Kidney epithelial cell (primary cell): ENCODE measurements around the gene GPR15LG. TPM values are rescaled to one million over a fixed set of nuclear protein-coding genes. Genes with fewer than 3 reads are reported as not detected.
A peak's percentile ranks its signal among the peaks of the same experiment; 100 is the strongest.

ENCODE experiments used
- DNase-seq: peaks from one replicate; pipeline ENCODE4 v3.0.0-alpha.2; 2010; ENCODE audit warnings: low read depth
- H3K27me3 ChIP-seq: 2 replicates; pipeline ENCODE4 v1.6.0; 2011; ENCODE audit warnings: low read length; ENCODE audit not compliant: control insufficient read depth, insufficient read depth
- H3K36me3 ChIP-seq: 2 replicates; pipeline ENCODE4 v1.5.1; 2011; ENCODE audit warnings: low read length; ENCODE audit not compliant: control insufficient read depth, insufficient read depth
- H3K4me3 ChIP-seq: 2 replicates; pipeline ENCODE4 v1.5.1; 2011; ENCODE audit warnings: low read depth, mild to moderate bottlenecking, control low read depth, low read length
- CTCF ChIP-seq: IDR thresholded peaks from 2 replicates; pipeline ENCODE4 v1.5.1; 2011; ENCODE audit warnings: mild to moderate bottlenecking, moderate library complexity, low read length, control low read depth, inconsistent platforms; ENCODE audit not compliant: insufficient read depth, poor library complexity, severe bottlenecking
- total RNA-seq: library from RNA; depleted of rRNA; stranded (reverse); fragments of >200 nt; gene quantifications from 2 replicates; pipeline ENCODE4 v1.2.3, GENCODE V29; 2015

The GPR15LG gene
- total RNA-seq, 1 donor from 2014 or later = not detected

- H3K36me3 ChIP-seq = no peaks in the 10 kb centered on the region
- peak; percentile 12 for DNase-seq
- no peaks in the 10 kb centered on the region for H3K27me3 ChIP-seq
- peak; percentile 96 for TF ChIP-seq CTCF
- H3K4me3 ChIP-seq = no peak overlapping the region
Measured at GRCh38 chr10:84205049-84205852, 31.6 kb downstream of the GPR15LG start.

GRCh38 chr10:84205853-84206525 is 32.4 kb downstream of the GPR15LG start:
- no peak for TF ChIP-seq CTCF
- no peak for DNase-seq
- no peaks in the 10 kb centered on the region for H3K36me3 ChIP-seq
- no peak overlapping the region for H3K4me3 ChIP-seq
- H3K27me3 ChIP-seq = no peaks in the 10 kb centered on the region

- Histone ChIP-seq H3K27me3 (no peaks in the 10 kb centered on the region), H3K36me3 (no peaks in the 10 kb centered on the region), H3K4me3 (no peak overlapping the region)
- no peak for TF ChIP-seq CTCF
- no peak for DNase-seq
Measured at GRCh38 chr10:84208023-84208422, 34.4 kb downstream of the GPR15LG start.

- H3K27me3 ChIP-seq = peaks cover 4% of the 10 kb centered on the region
- no peaks in the 10 kb centered on the region for H3K36me3 ChIP-seq
- no peak for TF ChIP-seq CTCF
- no peak overlapping the region for H3K4me3 ChIP-seq
- no peak for DNase-seq
Measured at GRCh38 chr10:84211566-84211965, 38.0 kb downstream of the GPR15LG start.

GRCh38 chr10:84212014-84212413 is 38.4 kb downstream of the GPR15LG start:
- Histone ChIP-seq H3K36me3 (no peaks in the 10 kb centered on the region), H3K4me3 (no peak overlapping the region), H3K27me3 (peaks cover 4% of the 10 kb centered on the region)
- TF ChIP-seq CTCF = no peak
- no peak for DNase-seq
